ENCODE results near the gene LCLAT1. TPM values are rescaled to one million over a fixed set of nuclear protein-coding genes. Genes with fewer than 3 reads are reported as not detected.
A peak's percentile ranks its signal among the peaks of the same experiment; 100 is the strongest.
"Not testable (repeated sequence)": the region's sequence is repeated elsewhere in the genome, so short reads cannot be mapped to it uniquely, and the experiment has no call there.

The LCLAT1 gene
- total RNA-seq, 1 donor from 2014 or later, result 16.5 TPM

DNA sequence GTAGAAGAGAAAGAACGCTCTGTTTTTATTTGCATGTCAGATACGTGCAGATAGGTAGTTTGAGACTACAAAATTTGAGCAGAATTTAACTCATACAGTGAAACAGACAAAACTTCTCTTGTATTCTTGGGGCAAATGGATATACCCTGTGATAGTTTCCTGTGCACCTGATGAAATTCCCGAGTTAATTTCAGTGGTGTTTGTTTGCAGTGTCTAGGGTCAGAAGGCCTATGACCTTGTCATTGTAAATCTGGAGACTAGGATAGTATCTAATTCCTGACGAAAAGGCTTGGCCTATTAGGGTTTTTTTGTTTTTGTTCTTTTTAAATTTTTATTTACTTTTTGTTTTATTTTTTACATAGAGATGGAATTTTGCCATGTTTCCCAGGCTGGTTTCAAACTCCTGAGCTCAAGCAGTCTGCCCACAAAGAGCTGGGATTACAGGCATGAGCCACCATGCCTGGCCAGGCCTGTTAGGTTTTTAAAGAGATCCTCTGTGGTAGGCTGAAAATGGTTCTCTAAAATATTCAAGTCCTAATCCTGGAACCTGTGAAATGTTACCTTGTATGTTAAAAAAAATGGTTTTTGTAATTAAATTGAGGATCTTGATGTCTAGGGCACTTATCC is 17.6 kb downstream of the LCLAT1 start:
- no peak overlapping the region for H3K4me3 ChIP-seq
- H3K27ac ChIP-seq, result peak overlapping the region; percentile 2
- DNase-seq (no peak), ATAC-seq (no peak)
- H3K36me3 ChIP-seq, result no peaks in the 10 kb centered on the region
- H3K9me3 ChIP-seq, result no peaks in the 10 kb centered on the region
- intact Hi-C loops (cut with DNase I), result no loop called here
- TF ChIP-seq, protein P1, sequence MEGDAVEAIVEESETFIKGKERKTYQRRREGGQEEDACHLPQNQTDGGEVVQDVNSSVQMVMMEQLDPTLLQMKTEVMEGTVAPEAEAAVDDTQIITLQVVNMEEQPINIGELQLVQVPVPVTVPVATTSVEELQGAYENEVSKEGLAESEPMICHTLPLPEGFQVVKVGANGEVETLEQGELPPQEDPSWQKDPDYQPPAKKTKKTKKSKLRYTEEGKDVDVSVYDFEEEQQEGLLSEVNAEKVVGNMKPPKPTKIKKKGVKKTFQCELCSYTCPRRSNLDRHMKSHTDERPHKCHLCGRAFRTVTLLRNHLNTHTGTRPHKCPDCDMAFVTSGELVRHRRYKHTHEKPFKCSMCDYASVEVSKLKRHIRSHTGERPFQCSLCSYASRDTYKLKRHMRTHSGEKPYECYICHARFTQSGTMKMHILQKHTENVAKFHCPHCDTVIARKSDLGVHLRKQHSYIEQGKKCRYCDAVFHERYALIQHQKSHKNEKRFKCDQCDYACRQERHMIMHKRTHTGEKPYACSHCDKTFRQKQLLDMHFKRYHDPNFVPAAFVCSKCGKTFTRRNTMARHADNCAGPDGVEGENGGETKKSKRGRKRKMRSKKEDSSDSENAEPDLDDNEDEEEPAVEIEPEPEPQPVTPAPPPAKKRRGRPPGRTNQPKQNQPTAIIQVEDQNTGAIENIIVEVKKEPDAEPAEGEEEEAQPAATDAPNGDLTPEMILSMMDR (IDR thresholded peaks at IDR 0.05), result no peak
- H3K27me3 ChIP-seq, result no peaks in the 10 kb centered on the region
- H3K4me1 ChIP-seq, result no peaks in the 10 kb centered on the region

DNA sequence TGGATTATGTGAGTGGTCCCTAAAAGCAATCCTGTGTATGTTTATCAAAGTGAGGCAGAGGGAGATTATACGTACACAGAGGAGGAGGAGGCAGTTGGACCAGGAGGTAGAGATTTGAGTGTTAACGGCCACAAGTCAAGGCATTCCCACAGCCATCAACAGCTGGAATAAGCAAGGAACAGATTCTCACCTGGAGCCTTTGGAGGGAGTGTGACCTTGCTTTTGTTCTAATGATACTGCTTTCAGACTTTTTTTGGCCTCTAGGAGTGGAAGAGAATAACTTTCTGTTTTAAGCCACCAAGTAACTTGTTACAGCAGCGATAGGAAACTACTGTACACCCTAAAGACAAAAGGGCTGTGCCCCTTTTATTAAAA is 18.1 kb downstream of the LCLAT1 start:
- H3K36me3 ChIP-seq, result no peaks in the 10 kb centered on the region
- H3K4me1 ChIP-seq, result no peaks in the 10 kb centered on the region
- TF ChIP-seq, protein P1 (IDR thresholded peaks at IDR 0.05), result no peak
- no peaks in the 10 kb centered on the region for H3K27me3 ChIP-seq
- H3K27ac ChIP-seq, result peak overlapping the region; percentile 2
- H3K4me3 ChIP-seq, result no peak overlapping the region
- DNase-seq, result no peak
- intact Hi-C loops (cut with DNase I), result no loop called here
- no peak for ATAC-seq
- H3K9me3 ChIP-seq, result no peaks in the 10 kb centered on the region

DNA sequence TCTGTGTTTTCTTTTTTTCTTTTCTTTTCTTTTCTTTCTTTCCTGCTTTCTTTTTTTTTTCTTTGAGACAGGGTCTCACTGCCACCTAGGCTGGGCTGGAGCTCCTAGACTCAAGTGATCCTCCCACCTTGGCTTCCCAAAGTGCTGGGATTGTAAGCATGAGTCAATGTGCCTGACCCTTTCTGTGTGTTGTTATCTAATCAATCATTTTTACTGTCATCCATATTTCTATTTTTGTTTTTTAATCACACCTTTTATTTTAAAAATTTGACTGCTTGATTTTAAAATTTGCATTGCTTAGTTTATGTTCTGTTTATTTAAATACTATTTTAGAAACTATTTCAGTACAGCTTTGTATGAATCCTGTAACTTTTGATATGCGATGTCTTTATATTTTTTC is 19.2 kb downstream of the LCLAT1 start:
- Histone ChIP-seq H3K4me1 (no peaks in the 10 kb centered on the region), H3K27ac (no peak overlapping the region), H3K27me3 (no peaks in the 10 kb centered on the region), H3K36me3 (no peaks in the 10 kb centered on the region), H3K4me3 (no peak overlapping the region), H3K9me3 (no peaks in the 10 kb centered on the region)
- intact Hi-C loops (cut with DNase I), result no loop called here
- TF ChIP-seq, protein P1 (IDR thresholded peaks at IDR 0.05), result no peak
- DNase-seq, result no peak
- ATAC-seq, result no peak

DNA sequence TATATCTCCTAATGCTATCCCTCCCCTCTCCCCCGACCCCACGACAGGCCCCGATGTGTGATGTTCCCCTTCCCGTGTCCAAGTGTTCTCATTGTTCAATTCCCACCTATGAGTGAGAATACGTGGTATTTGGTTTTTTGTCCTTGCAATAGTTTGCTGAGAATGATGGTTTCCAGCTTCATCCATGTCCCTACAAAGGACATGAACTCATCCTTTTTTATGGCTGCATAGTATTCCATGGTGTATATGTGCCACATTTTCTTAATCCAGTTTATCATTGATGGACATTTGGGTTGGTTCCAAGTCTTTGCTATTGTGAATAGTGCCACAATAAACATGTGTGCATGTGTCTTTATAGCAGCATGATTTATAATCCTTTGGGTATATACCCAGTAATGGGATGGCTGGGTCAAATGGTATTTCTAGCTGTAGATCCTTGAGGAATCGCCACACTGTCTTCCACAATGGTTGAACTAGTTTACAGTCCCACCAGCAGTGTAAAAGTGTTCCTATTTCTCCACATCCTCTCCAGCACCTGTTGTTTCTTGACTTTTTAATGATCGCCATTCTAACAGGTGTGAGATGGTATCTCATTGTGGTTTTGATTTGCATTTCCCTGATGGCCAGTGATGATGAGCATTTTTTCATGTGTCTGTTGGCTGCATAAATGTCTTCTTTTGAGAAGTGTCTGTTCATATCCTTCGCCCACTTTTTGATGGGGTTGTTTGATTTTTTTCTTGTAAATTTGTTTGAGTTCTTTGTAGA is 20.2 kb downstream of the LCLAT1 start:
- H3K4me1 ChIP-seq; H3K27me3 ChIP-seq; ATAC-seq; intact Hi-C loops (cut with DNase I); H3K27ac ChIP-seq; DNase-seq; H3K9me3 ChIP-seq; H3K36me3 ChIP-seq; H3K4me3 ChIP-seq: not testable (repeated sequence)

DNA sequence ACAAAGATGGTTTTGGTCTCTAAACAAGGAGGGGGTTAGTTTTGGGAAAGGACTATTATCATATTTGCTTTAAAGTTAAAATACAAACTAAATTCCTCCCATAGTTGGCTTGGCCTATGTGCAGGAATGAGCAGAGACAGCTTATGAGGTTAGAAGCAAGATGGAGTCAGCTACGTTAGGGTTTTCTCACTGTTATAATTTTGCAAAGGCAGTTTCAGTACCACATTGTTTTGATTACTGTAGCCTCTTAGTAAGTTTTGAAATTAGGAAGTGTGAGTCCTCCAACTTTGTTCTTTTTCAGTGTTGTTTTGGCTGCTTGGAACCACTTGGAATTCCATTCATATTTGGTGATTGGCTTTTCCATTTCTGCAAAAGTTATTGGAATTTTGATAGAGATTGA is 23.4 kb downstream of the LCLAT1 start:
- intact Hi-C loops (cut with DNase I), result no loop called here
- no peak for ATAC-seq

DNA sequence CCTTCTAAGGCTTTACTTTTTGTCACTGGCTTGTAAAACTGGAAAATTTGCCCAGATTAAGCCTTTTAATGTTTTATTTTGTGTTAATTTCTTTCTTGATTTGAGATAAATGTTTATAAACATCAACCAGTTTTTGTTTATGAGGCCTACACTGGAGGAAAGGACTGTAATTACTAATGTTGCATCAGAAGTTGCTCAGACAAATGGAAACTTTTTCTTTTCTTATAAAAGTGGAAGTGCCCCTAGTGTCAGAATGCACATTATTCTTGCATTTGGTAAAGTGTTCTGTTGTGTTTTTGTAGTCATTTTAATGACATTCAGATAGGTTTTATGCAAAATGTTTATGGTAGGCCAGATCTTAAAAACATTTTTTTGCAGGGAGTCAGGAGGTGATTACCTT is 25.3 kb downstream of the LCLAT1 start:
- Histone ChIP-seq H3K27me3 (no peaks in the 10 kb centered on the region), H3K27ac (no peak overlapping the region), H3K36me3 (no peaks in the 10 kb centered on the region), H3K4me3 (no peak overlapping the region), H3K4me1 (peaks cover 10% of the 10 kb centered on the region), H3K9me3 (no peaks in the 10 kb centered on the region)
- TF ChIP-seq, protein P1 (IDR thresholded peaks at IDR 0.05), result peak; percentile 8
- intact Hi-C loops (cut with DNase I), result no loop called here
- no peak for DNase-seq
- no peak for ATAC-seq

More for the DNA sequence above, 23.4 kb downstream of the LCLAT1 start:
- H3K4me1 ChIP-seq, result peaks cover 10% of the 10 kb centered on the region
- H3K27me3 ChIP-seq, result no peaks in the 10 kb centered on the region
- TF ChIP-seq, protein P1 (IDR thresholded peaks at IDR 0.05), result no peak
- H3K9me3 ChIP-seq, result no peaks in the 10 kb centered on the region
- no peak overlapping the region for H3K27ac ChIP-seq
- no peak for DNase-seq
- no peak overlapping the region for H3K4me3 ChIP-seq
- H3K36me3 ChIP-seq, result no peaks in the 10 kb centered on the region

Data from upper lobe of right lung (tissue), 1 donor.